ENCODE measurements around the gene MLIP.

Gene MLIP

DNA sequence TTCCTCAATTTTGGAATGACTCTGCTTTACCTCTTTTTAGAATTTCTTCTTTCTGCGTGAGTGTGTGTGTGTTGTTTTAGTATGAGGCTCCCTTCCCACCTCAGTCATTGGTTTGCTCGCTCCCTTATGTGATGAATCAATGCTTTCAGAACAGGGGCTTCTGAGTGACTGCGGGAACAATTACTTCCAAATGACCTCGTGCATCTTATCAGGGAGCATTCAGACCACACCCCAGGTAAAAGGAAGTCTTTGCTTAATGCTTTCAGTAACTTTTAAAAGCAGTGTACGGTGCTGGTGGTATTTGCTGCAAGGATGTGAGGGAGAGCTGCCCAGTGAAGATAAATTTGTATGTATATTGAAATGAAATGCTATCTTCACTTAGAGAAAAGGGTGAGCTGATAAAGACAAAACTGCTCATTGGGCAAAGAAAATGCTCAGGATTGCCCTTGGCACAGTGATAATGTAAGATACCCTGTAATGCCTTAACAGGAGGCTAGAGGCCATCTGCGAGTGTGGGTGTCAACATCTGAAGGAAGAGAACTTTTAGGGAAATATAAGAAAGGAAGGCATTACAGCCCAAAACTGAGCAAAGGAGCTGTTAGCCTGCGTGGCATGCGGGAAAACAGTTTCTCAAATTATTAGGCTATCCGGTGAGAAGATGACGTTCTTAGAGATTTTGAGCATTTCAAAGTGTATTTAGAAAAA lies at the start of gene MLIP:
Gene MLIP (plus strand): TSS at position 103 of the 705 bp plus-strand sequence. CDS start 37 bp downstream, at position 140.
- H3K4me3 ChIP-seq (ENCODE audit: low read depth, low read length) = no peak within 1 kb of the TSS
- TF ChIP-seq POLR2A (IDR thresholded peaks at IDR 0.05; ENCODE audit: extremely low read depth, insufficient read length) = no peak
- TF ChIP-seq, protein P1, sequence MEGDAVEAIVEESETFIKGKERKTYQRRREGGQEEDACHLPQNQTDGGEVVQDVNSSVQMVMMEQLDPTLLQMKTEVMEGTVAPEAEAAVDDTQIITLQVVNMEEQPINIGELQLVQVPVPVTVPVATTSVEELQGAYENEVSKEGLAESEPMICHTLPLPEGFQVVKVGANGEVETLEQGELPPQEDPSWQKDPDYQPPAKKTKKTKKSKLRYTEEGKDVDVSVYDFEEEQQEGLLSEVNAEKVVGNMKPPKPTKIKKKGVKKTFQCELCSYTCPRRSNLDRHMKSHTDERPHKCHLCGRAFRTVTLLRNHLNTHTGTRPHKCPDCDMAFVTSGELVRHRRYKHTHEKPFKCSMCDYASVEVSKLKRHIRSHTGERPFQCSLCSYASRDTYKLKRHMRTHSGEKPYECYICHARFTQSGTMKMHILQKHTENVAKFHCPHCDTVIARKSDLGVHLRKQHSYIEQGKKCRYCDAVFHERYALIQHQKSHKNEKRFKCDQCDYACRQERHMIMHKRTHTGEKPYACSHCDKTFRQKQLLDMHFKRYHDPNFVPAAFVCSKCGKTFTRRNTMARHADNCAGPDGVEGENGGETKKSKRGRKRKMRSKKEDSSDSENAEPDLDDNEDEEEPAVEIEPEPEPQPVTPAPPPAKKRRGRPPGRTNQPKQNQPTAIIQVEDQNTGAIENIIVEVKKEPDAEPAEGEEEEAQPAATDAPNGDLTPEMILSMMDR (IDR thresholded peaks at IDR 0.05; ENCODE audit: low read depth, low read length) = no peak
- no peak for DNase-seq (ENCODE audit: low read depth)

- DNase-seq (ENCODE audit: low read depth) = no peak
- no peak overlapping the region for H3K4me3 ChIP-seq (ENCODE audit: low read depth, low read length)
- TF ChIP-seq, protein P1 (IDR thresholded peaks at IDR 0.05; ENCODE audit: low read depth, low read length) = no peak
- TF ChIP-seq POLR2A (IDR thresholded peaks at IDR 0.05; ENCODE audit: extremely low read depth, insufficient read length) = no peak
- no peak for TF ChIP-seq MAX (IDR thresholded peaks at IDR 0.05; ENCODE audit: low read depth, low read length)
- no peak for TF ChIP-seq MYC (IDR thresholded peaks at IDR 0.05; ENCODE audit: low read depth, low read length)
Observed at GRCh38 chr6:54063228-54063539, 48.1 kb upstream of the MLIP start.

- no peak overlapping the region for H3K4me3 ChIP-seq (ENCODE audit: low read depth, low read length)
- TF ChIP-seq MYC (IDR thresholded peaks at IDR 0.05; ENCODE audit: low read depth, low read length) = no peak
- TF ChIP-seq POLR2A (IDR thresholded peaks at IDR 0.05; ENCODE audit: extremely low read depth, insufficient read length) = no peak
- TF ChIP-seq MAX (IDR thresholded peaks at IDR 0.05; ENCODE audit: low read depth, low read length) = no peak
- TF ChIP-seq, protein P1 (IDR thresholded peaks at IDR 0.05; ENCODE audit: low read depth, low read length) = no peak
- DNase-seq (ENCODE audit: low read depth) = no peak
Observed at GRCh38 chr6:54068694-54069093, 42.5 kb upstream of the MLIP start.

DNA sequence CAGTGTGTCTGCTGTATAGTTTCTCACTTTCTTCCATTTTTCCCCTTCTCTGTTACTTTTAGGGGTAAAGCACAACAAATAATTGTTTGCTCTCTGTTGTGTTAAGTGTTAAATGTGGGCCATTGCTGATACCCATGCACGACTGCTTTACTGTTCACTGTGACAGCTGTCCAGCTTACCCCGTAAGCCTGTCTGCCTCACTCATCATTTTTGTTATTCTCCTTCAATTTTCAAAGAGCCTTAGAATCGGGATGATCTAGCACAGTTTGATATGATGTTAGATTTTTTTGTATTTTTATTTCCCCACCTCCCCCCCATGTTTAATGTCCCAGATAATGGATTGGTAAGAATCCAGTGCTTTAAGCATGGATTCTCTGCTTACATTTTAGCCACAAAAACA lies 41.2 kb upstream of the MLIP start:
- no peak for DNase-seq (ENCODE audit: low read depth)
- no peak for TF ChIP-seq MAX (IDR thresholded peaks at IDR 0.05; ENCODE audit: low read depth, low read length)

GRCh38 chr6:54071821-54072340 lies 39.4 kb upstream of the MLIP start:
- TF ChIP-seq, protein P1 (IDR thresholded peaks at IDR 0.05; ENCODE audit: low read depth, low read length) = no peak
- TF ChIP-seq MAX (IDR thresholded peaks at IDR 0.05; ENCODE audit: low read depth, low read length) = no peak
- no peak for TF ChIP-seq POLR2A (IDR thresholded peaks at IDR 0.05; ENCODE audit: extremely low read depth, insufficient read length)
- no peak for TF ChIP-seq MYC (IDR thresholded peaks at IDR 0.05; ENCODE audit: low read depth, low read length)
- no peak for DNase-seq (ENCODE audit: low read depth)
- H3K4me3 ChIP-seq (ENCODE audit: low read depth, low read length) = no peak overlapping the region

More for the DNA sequence above, 41.2 kb upstream of the MLIP start:
- H3K4me3 ChIP-seq (ENCODE audit: low read depth, low read length) = no peak overlapping the region

GRCh38 chr6:54072635-54073313 lies 38.5 kb upstream of the MLIP start:
- H3K4me3 ChIP-seq (ENCODE audit: low read depth, low read length) = no peak overlapping the region
- DNase-seq (ENCODE audit: low read depth) = no peak
- no peak for TF ChIP-seq MAX (IDR thresholded peaks at IDR 0.05; ENCODE audit: low read depth, low read length)
- TF ChIP-seq, protein P1 (IDR thresholded peaks at IDR 0.05; ENCODE audit: low read depth, low read length) = no peak
- no peak for TF ChIP-seq MYC (IDR thresholded peaks at IDR 0.05; ENCODE audit: low read depth, low read length)
- no peak for TF ChIP-seq POLR2A (IDR thresholded peaks at IDR 0.05; ENCODE audit: extremely low read depth, insufficient read length)
